ENCODE results near the gene PCDHA11. TPM values are rescaled to one million over a fixed set of nuclear protein-coding genes. Genes with fewer than 3 reads are reported as not detected.

Gene PCDHA11
- total RNA-seq, 4 donors from 2014 or later, result 0.17 to 0.69 (median 0.34) TPM

DNA sequence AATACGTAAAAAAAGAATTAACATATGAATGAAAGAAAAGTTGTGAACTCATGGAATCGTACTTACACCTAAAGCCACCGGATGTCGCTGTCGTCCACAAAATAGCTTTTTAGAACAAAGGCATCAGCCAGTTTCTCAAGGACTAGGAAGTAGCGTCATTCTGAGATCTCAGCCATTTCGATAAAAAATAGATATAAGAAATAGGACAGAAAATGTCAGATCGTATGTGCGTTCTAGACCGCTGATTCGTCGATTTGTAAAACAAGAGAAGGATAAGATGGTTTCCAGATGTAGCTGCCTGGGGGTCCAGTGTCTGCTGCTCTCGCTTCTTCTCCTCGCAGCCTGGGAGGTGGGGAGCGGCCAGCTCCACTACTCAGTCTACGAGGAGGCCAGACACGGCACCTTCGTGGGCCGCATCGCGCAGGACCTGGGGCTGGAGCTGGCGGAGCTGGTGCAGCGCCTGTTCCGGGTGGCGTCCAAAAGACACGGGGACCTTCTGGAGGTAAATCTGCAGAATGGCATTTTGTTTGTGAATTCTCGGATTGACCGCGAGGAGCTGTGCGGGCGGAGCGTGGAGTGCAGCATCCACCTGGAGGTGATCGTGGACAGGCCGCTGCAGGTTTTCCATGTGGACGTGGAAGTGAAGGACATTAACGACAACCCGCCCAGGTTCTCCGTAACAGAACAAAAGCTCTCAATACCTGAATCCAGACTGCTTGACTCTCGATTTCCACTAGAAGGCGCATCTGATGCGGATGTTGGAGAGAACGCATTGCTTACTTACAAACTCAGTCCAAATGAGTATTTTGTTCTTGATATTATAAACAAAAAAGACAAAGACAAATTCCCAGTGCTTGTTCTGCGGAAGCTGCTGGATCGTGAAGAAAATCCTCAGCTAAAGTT lies 12.7 kb upstream of the PCDHA11 start, which contains the start of gene PCDHA10:
PCDHA10 (plus strand) TSS at position 126 of the 903 bp plus-strand sequence; CDS start at position 278, 152 bp downstream.
- Histone ChIP-seq H3K36me3 (no peaks in the 10 kb centered on the region), H3K27ac (replicated peaks in 1 of 4) (peak within 1 kb of the TSS in 1 of 4 donors; percentile 13), H3K4me3 (peak within 1 kb of the TSS; percentile 24 to 48 (median 45)), H3K9me3 (peaks cover 0 to 30% (median 27%) of the 10 kb centered on the region in 4 donors), H3K27me3 (peaks cover 0 to 63% (median 0%) of the 10 kb centered on the region in 4 donors), H3K4me1 (no peaks in the 10 kb centered on the region)
- DNase-seq (ENCODE audit: extremely low spot score), result no peak
- TF ChIP-seq, protein P1, sequence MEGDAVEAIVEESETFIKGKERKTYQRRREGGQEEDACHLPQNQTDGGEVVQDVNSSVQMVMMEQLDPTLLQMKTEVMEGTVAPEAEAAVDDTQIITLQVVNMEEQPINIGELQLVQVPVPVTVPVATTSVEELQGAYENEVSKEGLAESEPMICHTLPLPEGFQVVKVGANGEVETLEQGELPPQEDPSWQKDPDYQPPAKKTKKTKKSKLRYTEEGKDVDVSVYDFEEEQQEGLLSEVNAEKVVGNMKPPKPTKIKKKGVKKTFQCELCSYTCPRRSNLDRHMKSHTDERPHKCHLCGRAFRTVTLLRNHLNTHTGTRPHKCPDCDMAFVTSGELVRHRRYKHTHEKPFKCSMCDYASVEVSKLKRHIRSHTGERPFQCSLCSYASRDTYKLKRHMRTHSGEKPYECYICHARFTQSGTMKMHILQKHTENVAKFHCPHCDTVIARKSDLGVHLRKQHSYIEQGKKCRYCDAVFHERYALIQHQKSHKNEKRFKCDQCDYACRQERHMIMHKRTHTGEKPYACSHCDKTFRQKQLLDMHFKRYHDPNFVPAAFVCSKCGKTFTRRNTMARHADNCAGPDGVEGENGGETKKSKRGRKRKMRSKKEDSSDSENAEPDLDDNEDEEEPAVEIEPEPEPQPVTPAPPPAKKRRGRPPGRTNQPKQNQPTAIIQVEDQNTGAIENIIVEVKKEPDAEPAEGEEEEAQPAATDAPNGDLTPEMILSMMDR (IDR thresholded peaks at IDR 0.05), result peak; percentile 25 to 29 (median 28)
- TF ChIP-seq POLR2AphosphoS5 (IDR thresholded peaks at IDR 0.05), result no peak
- WGBS, result 21% methylated on average over 44 of the region's 44 CpGs
- intact Hi-C loops (cut with DNase I), result no loop called here

DNA sequence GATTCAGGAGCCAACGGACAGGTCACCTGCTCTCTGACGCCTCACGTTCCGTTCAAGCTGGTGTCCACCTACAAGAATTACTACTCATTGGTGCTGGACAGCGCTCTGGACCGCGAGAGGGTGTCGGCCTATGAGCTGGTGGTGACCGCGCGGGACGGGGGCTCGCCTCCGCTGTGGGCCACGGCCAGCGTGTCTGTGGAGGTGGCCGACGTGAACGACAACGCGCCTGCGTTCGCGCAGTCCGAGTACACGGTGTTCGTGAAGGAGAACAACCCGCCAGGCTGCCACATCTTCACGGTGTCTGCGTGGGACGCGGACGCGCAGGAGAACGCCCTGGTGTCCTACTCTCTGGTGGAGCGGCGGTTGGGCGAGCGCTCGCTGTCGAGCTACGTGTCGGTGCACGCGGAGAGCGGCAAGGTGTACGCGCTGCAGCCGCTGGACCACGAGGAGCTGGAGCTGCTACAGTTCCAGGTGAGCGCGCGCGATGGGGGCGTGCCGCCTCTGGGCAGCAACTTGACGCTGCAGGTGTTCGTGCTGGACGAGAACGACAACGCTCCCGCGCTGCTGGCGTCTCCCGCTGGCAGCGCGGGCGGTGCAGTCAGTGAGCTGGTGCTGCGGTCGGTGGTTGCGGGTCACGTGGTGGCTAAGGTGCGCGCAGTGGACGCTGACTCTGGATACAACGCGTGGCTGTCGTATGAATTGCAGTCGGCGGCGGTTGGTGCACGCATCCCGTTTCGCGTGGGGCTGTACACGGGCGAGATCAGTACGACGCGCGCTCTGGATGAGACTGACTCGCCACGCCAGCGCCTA lies 11.4 kb upstream of the PCDHA11 start:
- Histone ChIP-seq H3K4me1 (no peaks in the 10 kb centered on the region), H3K27me3 (peaks cover 0 to 73% (median 1%) of the 10 kb centered on the region in 4 donors)

DNA sequence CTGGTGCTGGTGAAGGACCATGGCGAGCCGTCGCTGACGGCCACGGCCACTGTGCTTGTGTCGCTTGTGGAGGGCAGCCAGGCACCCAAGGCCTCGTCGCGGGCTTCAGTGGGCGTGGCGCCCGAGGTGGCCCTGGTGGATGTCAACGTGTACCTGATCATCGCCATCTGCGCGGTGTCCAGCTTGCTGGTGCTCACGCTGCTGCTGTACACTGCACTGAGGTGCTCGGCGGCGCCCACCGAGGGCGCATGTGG lies 10.8 kb upstream of the PCDHA11 start:
- peaks cover 0 to 3% (median 0%) of the 10 kb centered on the region in 4 donors for H3K36me3 ChIP-seq
- peaks cover 0 to 48% (median 36%) of the 10 kb centered on the region in 4 donors for H3K9me3 ChIP-seq

More for the DNA sequence above, 11.4 kb upstream of the PCDHA11 start:
- H3K4me3 ChIP-seq, result no peak overlapping the region
- no peak for DNase-seq (ENCODE audit: extremely low spot score)
- WGBS, result 45% methylated on average over 37 of the region's 94 CpGs
- peaks cover 0 to 43% (median 33%) of the 10 kb centered on the region in 4 donors for H3K9me3 ChIP-seq
- no peaks in the 10 kb centered on the region for H3K36me3 ChIP-seq
- H3K27ac ChIP-seq (replicated peaks in 1 of 4), result no peak overlapping the region
- intact Hi-C loops (cut with DNase I), result no loop called here
- TF ChIP-seq, protein P1 (IDR thresholded peaks at IDR 0.05), result no peak
- no peak for TF ChIP-seq POLR2AphosphoS5 (IDR thresholded peaks at IDR 0.05)
- no peak for TF ChIP-seq POLR2A (IDR thresholded peaks at IDR 0.05; ENCODE audit: low read depth)
- no peak for TF ChIP-seq EP300 (IDR thresholded peaks at IDR 0.05)

DNA sequence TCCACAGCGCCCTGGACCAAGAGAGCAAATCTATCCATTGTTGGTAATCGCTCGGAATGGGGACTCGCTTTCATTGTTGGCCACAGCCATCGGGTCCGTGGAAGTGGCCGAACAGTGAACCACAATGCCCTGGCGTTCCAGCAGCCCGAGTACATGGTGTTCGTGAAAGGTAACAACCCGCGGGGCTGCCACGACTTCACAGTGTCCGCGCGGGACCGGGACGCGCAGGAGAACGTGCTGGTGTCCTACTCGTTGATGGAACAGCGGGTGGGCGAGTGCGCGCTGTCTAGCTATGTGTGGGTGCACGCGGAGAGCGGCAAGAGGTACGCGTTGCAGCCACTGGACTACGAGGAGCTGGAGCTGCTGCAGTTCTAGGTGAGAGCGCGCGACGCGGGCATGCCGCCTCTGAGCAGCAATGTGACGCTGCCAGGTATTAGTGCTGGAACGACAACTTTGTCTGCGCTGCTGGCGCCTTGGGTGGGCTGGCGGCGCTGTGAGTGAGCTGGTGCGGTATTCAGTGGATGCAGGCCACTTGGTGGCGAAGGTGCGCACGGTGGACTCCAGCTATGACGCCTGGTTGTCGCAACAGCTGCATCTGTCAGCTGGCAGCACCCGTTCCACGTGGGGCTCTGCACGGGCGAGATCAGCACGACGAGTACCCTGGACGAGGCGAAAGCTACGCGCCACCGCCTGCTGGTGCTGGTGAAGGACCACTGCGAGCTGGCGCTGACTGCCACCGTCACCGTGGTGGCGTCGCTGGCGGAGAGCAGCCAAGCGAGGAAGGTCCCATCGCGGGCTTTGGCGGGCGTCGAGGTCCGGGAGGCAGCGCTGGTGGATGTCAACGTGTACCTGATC lies 6.1 kb upstream of the PCDHA11 start:
- 52% methylated on average over 44 of the region's 76 CpGs for WGBS

More for the DNA sequence above, 10.8 kb upstream of the PCDHA11 start:
- Histone ChIP-seq H3K27me3 (peaks cover 0 to 73% (median 1%) of the 10 kb centered on the region in 4 donors), H3K27ac (replicated peaks in 1 of 4) (no peak overlapping the region), H3K4me3 (no peak overlapping the region), H3K4me1 (no peaks in the 10 kb centered on the region)
- TF ChIP-seq, protein P1 (IDR thresholded peaks at IDR 0.05), result no peak
- TF ChIP-seq POLR2AphosphoS5 (IDR thresholded peaks at IDR 0.05) (no peak), POLR2A (IDR thresholded peaks at IDR 0.05; ENCODE audit: low read depth) (no peak)
- 80% methylated on average over 2 of the region's 22 CpGs for WGBS
- no peak for DNase-seq (ENCODE audit: extremely low spot score)
- intact Hi-C loops (cut with DNase I), result no loop called here

More for the DNA sequence above, 6.1 kb upstream of the PCDHA11 start:
- TF ChIP-seq POLR2AphosphoS5 (IDR thresholded peaks at IDR 0.05), result no peak
- TF ChIP-seq, protein P1 (IDR thresholded peaks at IDR 0.05), result no peak
- TF ChIP-seq POLR2A (IDR thresholded peaks at IDR 0.05; ENCODE audit: low read depth), result no peak
- no peak for TF ChIP-seq EP300 (IDR thresholded peaks at IDR 0.05)
- H3K9me3 ChIP-seq, result peaks cover 0 to 41% (median 22%) of the 10 kb centered on the region in 4 donors
- H3K36me3 ChIP-seq, result peaks cover 0 to 4% (median 0%) of the 10 kb centered on the region in 4 donors
- no peak overlapping the region for H3K27ac ChIP-seq (replicated peaks in 1 of 4)
- intact Hi-C loops (cut with DNase I), result no loop called here
- no peaks in the 10 kb centered on the region for H3K4me1 ChIP-seq
- H3K4me3 ChIP-seq, result no peak overlapping the region
- peaks cover 0 to 46% (median 1%) of the 10 kb centered on the region in 4 donors for H3K27me3 ChIP-seq
- no peak for DNase-seq (ENCODE audit: extremely low spot score)

All from esophagus muscularis mucosa (tissue), 4 donors.